ENCODE measurements around the gene DYNC1LI2.
A peak's percentile ranks its signal among the peaks of the same experiment; 100 is the strongest.
"Not testable (repeated sequence)": the region's sequence is repeated elsewhere in the genome, so short reads cannot be mapped to it uniquely, and the experiment has no call there.

Gene DYNC1LI2

DNA sequence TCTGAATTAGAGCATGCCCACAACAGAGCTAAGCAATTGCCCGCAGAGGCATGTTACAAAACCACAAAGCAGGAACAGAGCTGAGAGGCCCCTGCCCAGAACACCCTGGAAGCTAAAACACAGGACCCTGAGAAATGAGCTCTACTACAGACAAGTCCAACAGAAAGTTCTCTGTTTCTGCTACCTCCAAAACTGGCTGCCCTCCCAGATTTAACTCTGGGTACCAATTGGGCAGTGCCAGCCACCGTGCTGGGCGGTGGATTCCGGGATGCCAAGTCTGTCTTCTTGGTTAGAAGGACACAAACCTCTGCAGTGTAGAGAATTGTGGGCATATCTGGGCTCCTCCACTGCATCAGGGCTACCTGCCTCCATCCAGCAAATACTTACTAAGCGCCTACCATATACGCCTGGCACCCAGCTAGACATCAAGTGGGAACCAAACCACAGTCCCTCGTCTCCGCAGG, 55.9 kb downstream of the DYNC1LI2 start:
- Histone ChIP-seq H3K9ac (ENCODE audit: low read depth, low read length) (peak overlapping the region; percentile 78; the same call in 1 of the 2 replicates), H3K27me3 (ENCODE audit: insufficient read depth, low read length) (peaks cover 22% of the 10 kb centered on the region), H3K36me3 (ENCODE audit: insufficient read depth, low read depth, low read length) (no peaks in the 10 kb centered on the region), H3K9me3 (ENCODE audit: insufficient read depth, low read depth, low read length) (no peaks in the 10 kb centered on the region), H3K4me1 (ENCODE audit: insufficient read depth, low read length) (peaks cover 12% of the 10 kb centered on the region; the same call in 1 of the 2 replicates), H3K4me3 (ENCODE audit: low read length) (peak overlapping the region; percentile 88), H3K27ac (ENCODE audit: low read length) (no peak overlapping the region)

DNA sequence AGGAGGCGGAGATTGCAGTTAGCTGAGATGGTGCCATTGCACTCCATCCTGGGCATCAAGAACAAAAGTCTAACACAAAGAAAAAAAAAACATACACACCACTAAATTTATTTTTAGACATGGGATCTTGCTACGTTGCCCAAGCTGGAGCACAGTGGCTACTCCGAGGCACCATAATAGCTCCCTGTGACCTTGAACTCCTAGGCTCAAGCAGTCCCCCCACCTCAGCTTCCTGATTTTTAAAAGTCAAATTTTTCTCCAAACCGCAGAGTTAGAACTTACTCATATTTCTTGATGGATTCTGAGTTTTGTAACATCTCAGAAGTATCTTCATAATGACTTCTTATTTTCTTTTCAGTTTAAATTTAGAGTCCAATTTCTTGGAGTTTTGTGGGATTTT, 58.3 kb downstream of the DYNC1LI2 start:
- peaks cover 22% of the 10 kb centered on the region for H3K27me3 ChIP-seq (ENCODE audit: insufficient read depth, low read length)

GRCh38 chr16:66692341-66692740, 59.1 kb downstream of the DYNC1LI2 start:
- H3K4me3 ChIP-seq (ENCODE audit: low read length), result no peak overlapping the region
- H3K27ac ChIP-seq (ENCODE audit: low read length), result no peak overlapping the region
- no peaks in the 10 kb centered on the region for H3K9me3 ChIP-seq (ENCODE audit: insufficient read depth, low read depth, low read length)
- peaks cover 14% of the 10 kb centered on the region for H3K27me3 ChIP-seq (ENCODE audit: insufficient read depth, low read length)
- H3K9ac ChIP-seq (ENCODE audit: low read depth, low read length), result no peak overlapping the region; the same call in 1 of the 2 replicates
- no peaks in the 10 kb centered on the region for H3K36me3 ChIP-seq (ENCODE audit: insufficient read depth, low read depth, low read length)
- H3K4me1 ChIP-seq (ENCODE audit: insufficient read depth, low read length), result peaks cover 12% of the 10 kb centered on the region; the same call in 1 of the 2 replicates

More for the DNA sequence above, 58.3 kb downstream of the DYNC1LI2 start:
- Histone ChIP-seq H3K9ac (ENCODE audit: low read depth, low read length) (no peak overlapping the region), H3K4me1 (ENCODE audit: insufficient read depth, low read length) (peaks cover 12% of the 10 kb centered on the region; the same call in 1 of the 2 replicates), H3K4me3 (ENCODE audit: low read length) (no peak overlapping the region), H3K36me3 (ENCODE audit: insufficient read depth, low read depth, low read length) (no peaks in the 10 kb centered on the region), H3K9me3 (ENCODE audit: insufficient read depth, low read depth, low read length) (no peaks in the 10 kb centered on the region), H3K27ac (ENCODE audit: low read length) (no peak overlapping the region)

- Histone ChIP-seq H3K9me3 (ENCODE audit: insufficient read depth, low read depth, low read length) (no peaks in the 10 kb centered on the region), H3K36me3 (ENCODE audit: insufficient read depth, low read depth, low read length) (no peaks in the 10 kb centered on the region), H3K9ac (ENCODE audit: low read depth, low read length) (no peak overlapping the region), H3K4me3 (ENCODE audit: low read length) (no peak overlapping the region), H3K27ac (ENCODE audit: low read length) (no peak overlapping the region), H3K27me3 (ENCODE audit: insufficient read depth, low read length) (peaks cover 12% of the 10 kb centered on the region), H3K4me1 (ENCODE audit: insufficient read depth, low read length) (peaks cover 12% of the 10 kb centered on the region; the same call in 1 of the 2 replicates)
Measured at GRCh38 chr16:66691234-66691633, 60.2 kb downstream of the DYNC1LI2 start.

DNA sequence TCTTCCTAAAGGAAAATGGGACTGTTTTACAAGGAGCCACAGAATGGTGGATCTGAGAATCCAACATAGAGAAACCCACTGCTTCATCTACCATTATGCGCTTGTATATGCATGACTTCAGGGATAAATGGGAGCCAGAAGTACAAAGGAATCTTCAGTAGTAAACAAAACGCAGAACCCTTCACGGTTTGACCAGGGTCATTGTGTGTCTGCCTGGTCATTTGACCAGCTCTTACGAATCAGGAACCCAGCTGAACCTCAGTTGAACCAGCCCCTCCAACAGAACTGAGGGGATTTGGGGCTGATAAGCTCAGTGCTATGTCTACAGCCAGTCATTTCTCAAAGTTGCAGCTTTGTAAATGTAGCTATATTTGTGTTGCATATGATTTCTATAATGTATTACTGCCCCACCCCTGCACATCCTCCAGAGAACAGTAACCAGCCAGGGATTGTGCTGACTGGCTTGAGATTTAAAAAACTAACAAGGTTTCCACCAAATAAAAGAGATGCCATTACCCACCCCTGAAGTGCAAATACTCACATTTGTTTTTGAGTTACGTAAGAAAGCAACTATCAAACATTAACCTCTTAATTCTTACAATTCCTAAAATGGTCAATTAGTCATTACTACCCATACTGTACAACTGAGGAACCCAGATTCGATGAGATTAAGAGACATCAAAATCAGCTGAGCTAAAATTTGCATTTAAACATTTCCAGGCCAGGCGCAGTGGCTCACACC, 61.1 kb downstream of the DYNC1LI2 start:
- H3K4me1 ChIP-seq (ENCODE audit: insufficient read depth, low read length), result peaks cover 5% of the 10 kb centered on the region; the same call in 1 of the 2 replicates
- H3K4me3 ChIP-seq (ENCODE audit: low read length), result no peak overlapping the region
- H3K9ac ChIP-seq (ENCODE audit: low read depth, low read length), result no peak overlapping the region
- peaks cover 5% of the 10 kb centered on the region; the same call in 1 of the 2 replicates for H3K27me3 ChIP-seq (ENCODE audit: insufficient read depth, low read length)
- no peak overlapping the region for H3K27ac ChIP-seq (ENCODE audit: low read length)
- no peaks in the 10 kb centered on the region for H3K36me3 ChIP-seq (ENCODE audit: insufficient read depth, low read depth, low read length)
- H3K9me3 ChIP-seq (ENCODE audit: insufficient read depth, low read depth, low read length), result no peaks in the 10 kb centered on the region

DNA sequence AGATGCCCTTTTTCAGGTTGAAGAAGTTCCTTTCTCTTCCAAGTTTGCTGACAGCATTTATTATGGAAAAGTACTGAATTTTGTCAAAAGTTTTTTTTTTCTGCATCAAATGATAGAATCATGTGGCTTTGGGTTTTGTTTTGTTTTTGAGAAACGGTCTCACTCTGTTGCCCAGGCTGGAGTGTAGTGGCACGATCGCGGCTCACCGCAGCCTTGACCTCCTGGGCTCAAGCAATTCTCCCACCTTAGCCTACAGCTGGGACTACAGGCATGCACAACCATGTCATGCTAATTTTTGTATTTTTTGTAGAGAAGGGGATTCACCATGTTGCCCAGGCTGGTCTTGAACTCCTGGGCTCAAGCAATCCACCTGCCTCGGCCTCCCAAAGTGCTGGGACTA, 62.1 kb downstream of the DYNC1LI2 start:
- no peak overlapping the region for H3K9ac ChIP-seq (ENCODE audit: low read depth, low read length)
- H3K27me3 ChIP-seq (ENCODE audit: insufficient read depth, low read length), result no peaks in the 10 kb centered on the region
- no peaks in the 10 kb centered on the region for H3K9me3 ChIP-seq (ENCODE audit: insufficient read depth, low read depth, low read length)
- no peak overlapping the region for H3K4me3 ChIP-seq (ENCODE audit: low read length)
- peaks cover 5% of the 10 kb centered on the region; the same call in 1 of the 2 replicates for H3K4me1 ChIP-seq (ENCODE audit: insufficient read depth, low read length)
- H3K36me3 ChIP-seq (ENCODE audit: insufficient read depth, low read depth, low read length), result no peaks in the 10 kb centered on the region
- H3K27ac ChIP-seq (ENCODE audit: low read length), result no peak overlapping the region

DNA sequence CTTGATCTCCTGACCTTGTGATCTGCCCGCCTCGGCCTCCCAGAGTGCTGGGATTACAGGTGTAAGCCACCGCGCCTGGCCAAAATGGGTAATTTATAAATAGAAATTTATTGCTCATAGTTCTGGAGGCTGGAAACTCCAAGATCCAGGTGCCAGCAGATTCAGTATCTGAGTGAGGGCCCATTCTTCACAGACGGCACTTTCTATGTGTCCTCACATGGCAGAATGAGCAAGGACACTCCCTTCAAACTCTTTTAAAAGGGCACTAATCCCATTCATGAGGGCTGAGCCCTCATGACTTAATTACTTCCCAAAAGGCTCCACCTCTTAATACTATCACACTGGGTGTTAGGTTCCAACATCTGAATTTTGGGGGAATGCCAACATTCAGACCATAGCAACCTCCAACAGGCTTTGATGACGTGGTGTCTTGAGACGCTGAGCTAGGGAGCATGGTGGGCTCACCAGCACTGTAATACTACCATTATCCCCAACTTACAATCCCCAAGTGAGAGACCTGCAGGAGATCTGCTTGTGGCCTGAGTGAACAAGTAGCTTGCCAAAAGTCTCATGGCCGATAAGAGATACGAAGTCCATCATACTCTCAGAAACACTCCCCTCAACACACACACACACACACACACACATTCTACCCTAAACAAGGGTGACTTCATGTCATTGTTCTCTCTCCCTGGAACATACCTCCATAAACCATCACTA, 63.3 kb downstream of the DYNC1LI2 start:
- Histone ChIP-seq H3K9ac (ENCODE audit: low read depth, low read length) (no peak overlapping the region), H3K4me1 (ENCODE audit: insufficient read depth, low read length) (no peaks in the 10 kb centered on the region), H3K27ac (ENCODE audit: low read length) (no peak overlapping the region), H3K4me3 (ENCODE audit: low read length) (no peak overlapping the region), H3K9me3 (ENCODE audit: insufficient read depth, low read depth, low read length) (no peaks in the 10 kb centered on the region), H3K36me3 (ENCODE audit: insufficient read depth, low read depth, low read length) (no peaks in the 10 kb centered on the region), H3K27me3 (ENCODE audit: insufficient read depth, low read length) (no peaks in the 10 kb centered on the region)

DNA sequence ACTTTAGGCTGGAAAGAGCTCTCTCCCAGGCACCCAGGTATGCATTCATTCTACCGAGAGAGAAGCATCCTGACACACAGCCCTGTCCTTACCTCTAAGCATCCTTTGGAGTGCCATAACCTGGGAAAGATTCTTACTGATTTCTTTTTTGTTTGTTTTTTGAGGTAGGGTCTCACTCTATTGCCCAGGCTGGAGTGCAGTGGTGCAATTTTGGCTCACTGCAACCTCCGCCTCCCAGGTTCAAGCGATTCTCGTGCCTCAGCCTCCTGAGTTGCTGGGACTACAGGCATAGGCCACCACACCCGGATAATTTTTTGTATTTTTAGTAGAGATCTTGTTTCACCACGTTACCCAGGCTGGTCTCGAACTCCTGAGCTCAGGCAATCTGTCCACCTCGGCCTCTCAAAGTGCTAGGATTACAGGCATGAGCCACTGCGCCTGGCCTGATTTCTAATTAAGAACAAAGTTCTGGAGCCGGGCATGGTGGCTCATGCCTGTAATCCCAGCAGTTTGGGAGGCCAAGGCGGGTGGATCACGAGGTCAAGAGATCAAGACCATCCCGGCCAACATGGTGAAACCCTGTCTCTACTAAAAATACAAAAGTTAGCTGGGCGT, 65.8 kb downstream of the DYNC1LI2 start:
- H3K4me1 ChIP-seq (ENCODE audit: insufficient read depth, low read length); H3K27ac ChIP-seq (ENCODE audit: low read length); H3K4me3 ChIP-seq (ENCODE audit: low read length); H3K9me3 ChIP-seq (ENCODE audit: insufficient read depth, low read depth, low read length); H3K36me3 ChIP-seq (ENCODE audit: insufficient read depth, low read depth, low read length); H3K27me3 ChIP-seq (ENCODE audit: insufficient read depth, low read length); H3K9ac ChIP-seq (ENCODE audit: low read depth, low read length): not testable (repeated sequence)

DNA sequence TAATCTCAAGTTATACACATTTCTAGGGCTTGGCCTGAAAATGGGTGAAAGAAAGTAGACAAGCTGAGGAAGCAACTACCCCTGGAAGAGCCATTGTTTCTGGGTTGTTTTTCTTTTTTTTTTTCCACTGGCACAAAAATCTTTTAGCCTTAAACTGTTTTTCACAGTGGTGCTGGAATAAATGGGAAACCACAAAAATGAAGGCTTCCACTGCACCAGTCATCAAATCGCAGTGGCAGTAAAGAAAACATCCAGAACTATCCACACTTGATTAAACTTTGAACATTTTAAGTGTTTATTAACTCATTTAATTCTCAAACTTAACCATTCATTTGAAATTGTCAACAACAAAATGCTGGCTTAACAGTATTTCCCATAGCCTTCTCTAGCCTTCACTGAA, 69.1 kb downstream of the DYNC1LI2 start:
- H3K27ac ChIP-seq (ENCODE audit: low read length), result no peak overlapping the region
- H3K4me3 ChIP-seq (ENCODE audit: low read length), result no peak overlapping the region
- no peaks in the 10 kb centered on the region for H3K27me3 ChIP-seq (ENCODE audit: insufficient read depth, low read length)
- no peaks in the 10 kb centered on the region for H3K36me3 ChIP-seq (ENCODE audit: insufficient read depth, low read depth, low read length)
- H3K9ac ChIP-seq (ENCODE audit: low read depth, low read length), result no peak overlapping the region
- no peaks in the 10 kb centered on the region for H3K4me1 ChIP-seq (ENCODE audit: insufficient read depth, low read length)
- no peaks in the 10 kb centered on the region for H3K9me3 ChIP-seq (ENCODE audit: insufficient read depth, low read depth, low read length)

DNA sequence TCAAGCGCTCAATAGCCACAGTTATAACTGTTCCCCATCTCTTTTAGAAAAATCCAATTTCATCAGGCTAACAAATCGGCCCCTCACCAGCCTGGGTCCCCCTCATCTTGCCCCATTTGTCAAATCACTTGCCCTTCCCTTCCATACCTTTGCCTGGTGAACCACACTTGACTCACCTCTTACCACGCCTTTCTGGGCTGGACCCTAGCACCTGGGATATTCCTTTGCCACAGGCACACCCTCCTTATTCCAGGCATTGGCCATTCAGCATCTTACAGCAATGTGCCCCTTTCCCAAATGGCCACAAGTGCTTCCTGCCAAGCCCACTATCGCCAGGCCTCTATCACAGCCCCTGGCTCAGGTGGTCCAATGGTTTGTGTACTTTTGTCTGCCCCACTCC, 69.7 kb downstream of the DYNC1LI2 start:
- Histone ChIP-seq H3K9me3 (ENCODE audit: insufficient read depth, low read depth, low read length) (no peaks in the 10 kb centered on the region), H3K27me3 (ENCODE audit: insufficient read depth, low read length) (no peaks in the 10 kb centered on the region), H3K4me3 (ENCODE audit: low read length) (no peak overlapping the region), H3K27ac (ENCODE audit: low read length) (no peak overlapping the region), H3K9ac (ENCODE audit: low read depth, low read length) (no peak overlapping the region), H3K36me3 (ENCODE audit: insufficient read depth, low read depth, low read length) (no peaks in the 10 kb centered on the region), H3K4me1 (ENCODE audit: insufficient read depth, low read length) (no peaks in the 10 kb centered on the region)

DNA sequence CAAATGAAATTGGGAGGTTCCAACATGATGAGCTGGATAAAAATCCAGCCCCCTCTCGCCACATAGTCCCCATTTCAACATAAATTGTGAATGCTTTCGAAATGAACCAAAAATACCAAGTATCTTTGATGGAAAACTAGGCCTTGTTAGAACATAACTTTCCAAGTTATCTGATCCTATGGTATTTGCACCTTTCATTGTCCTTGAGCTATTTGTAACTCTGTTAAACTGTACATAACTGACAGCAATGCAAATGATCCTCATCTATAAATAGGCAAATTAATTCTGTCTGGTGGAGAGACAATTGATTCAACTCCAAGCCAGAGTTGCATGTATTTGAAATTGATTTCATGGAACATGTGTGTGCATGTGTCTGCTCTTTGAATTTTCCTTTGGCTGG, 73.1 kb downstream of the DYNC1LI2 start:
- no peaks in the 10 kb centered on the region for H3K27me3 ChIP-seq (ENCODE audit: insufficient read depth, low read length)
- H3K4me1 ChIP-seq (ENCODE audit: insufficient read depth, low read length), result no peaks in the 10 kb centered on the region
- no peak overlapping the region for H3K9ac ChIP-seq (ENCODE audit: low read depth, low read length)
- H3K27ac ChIP-seq (ENCODE audit: low read length), result no peak overlapping the region
- H3K9me3 ChIP-seq (ENCODE audit: insufficient read depth, low read depth, low read length), result no peaks in the 10 kb centered on the region
- H3K36me3 ChIP-seq (ENCODE audit: insufficient read depth, low read depth, low read length), result no peaks in the 10 kb centered on the region
- H3K4me3 ChIP-seq (ENCODE audit: low read length), result no peak overlapping the region

Data from iPS-20b (cell line).